Measurements from ENCODE around the gene NHSL2. TPM values are rescaled to one million over a fixed set of nuclear protein-coding genes. Genes with fewer than 3 reads are reported as not detected.
"Not testable (repeated sequence)": the region's sequence is repeated elsewhere in the genome, so short reads cannot be mapped to it uniquely, and the experiment has no call there.

Gene NHSL2
- total RNA-seq, 2 donors from 2014 or later = 5.5 to 9.3 TPM

- no peaks in the 10 kb centered on the region for H3K4me1 ChIP-seq
- H3K9me3 ChIP-seq = no peaks in the 10 kb centered on the region
- H3K4me3 ChIP-seq = peak overlapping the region in 1 of 2 donors; percentile 5
- H3K36me3 ChIP-seq = no peaks in the 10 kb centered on the region
- no peaks in the 10 kb centered on the region for H3K27me3 ChIP-seq
- H3K27ac ChIP-seq = no peak overlapping the region
- TF ChIP-seq CTCF (IDR thresholded peaks at IDR 0.05) = no peak
- no peak for DNase-seq (ENCODE audit: low spot score)
These were observed 258.5 kb downstream of the NHSL2 start for GRCh38 chrX:72169008-72169728.

- H3K9me3 ChIP-seq; H3K4me3 ChIP-seq; H3K27me3 ChIP-seq; H3K4me1 ChIP-seq; DNase-seq (ENCODE audit: low spot score); H3K27ac ChIP-seq; H3K36me3 ChIP-seq: not testable (repeated sequence)
These were observed 265.6 kb downstream of the NHSL2 start for GRCh38 chrX:72176289-72176688.

GRCh38 chrX:72176981-72177380 lies 266.3 kb downstream of the NHSL2 start:
- no peak for DNase-seq (ENCODE audit: low spot score)
- no peak for TF ChIP-seq CTCF (IDR thresholded peaks at IDR 0.05)
- Histone ChIP-seq H3K27ac (no peak overlapping the region), H3K9me3 (no peaks in the 10 kb centered on the region), H3K4me3 (no peak overlapping the region), H3K27me3 (no peaks in the 10 kb centered on the region), H3K36me3 (no peaks in the 10 kb centered on the region), H3K4me1 (no peaks in the 10 kb centered on the region)

GRCh38 chrX:72180539-72180938 lies 269.9 kb downstream of the NHSL2 start:
- Histone ChIP-seq H3K4me1 (peaks cover 0 to 9% of the 10 kb centered on the region in 2 donors), H3K27me3 (no peaks in the 10 kb centered on the region), H3K9me3 (no peaks in the 10 kb centered on the region), H3K36me3 (no peaks in the 10 kb centered on the region), H3K27ac (peak overlapping the region; percentile 54 to 74), H3K4me3 (peak overlapping the region in 1 of 2 donors; percentile 61)
- no peak for DNase-seq (ENCODE audit: low spot score)
- no peak for TF ChIP-seq CTCF (IDR thresholded peaks at IDR 0.05)

- Histone ChIP-seq H3K36me3 (no peaks in the 10 kb centered on the region), H3K9me3 (no peaks in the 10 kb centered on the region), H3K4me3 (peak within 1 kb of the TSS; percentile 61 to 67), H3K4me1 (peaks cover 0 to 9% of the 10 kb centered on the region in 2 donors), H3K27ac (peak within 1 kb of the TSS; percentile 54 to 74), H3K27me3 (no peaks in the 10 kb centered on the region)
- peak; percentile 94 for DNase-seq (ENCODE audit: low spot score)
- TF ChIP-seq CTCF (IDR thresholded peaks at IDR 0.05) = no peak
These were observed 270.8 kb downstream of the NHSL2 start, which contains the start of gene PIN4 for GRCh38 chrX:72181178-72182125. Gene PIN4, plus strand, starts transcription at chrX:72181757. Its CDS starts 29 bp downstream, at chrX:72181786.

GRCh38 chrX:72182924-72183323 lies 272.3 kb downstream of the NHSL2 start:
- H3K4me1 ChIP-seq = peaks cover 0 to 9% of the 10 kb centered on the region in 2 donors
- TF ChIP-seq CTCF (IDR thresholded peaks at IDR 0.05) = no peak
- H3K9me3 ChIP-seq = no peaks in the 10 kb centered on the region
- no peak overlapping the region for H3K27ac ChIP-seq
- no peak overlapping the region for H3K4me3 ChIP-seq
- H3K36me3 ChIP-seq = no peaks in the 10 kb centered on the region
- no peaks in the 10 kb centered on the region for H3K27me3 ChIP-seq
- DNase-seq (ENCODE audit: low spot score) = no peak
